ENCODE measurements around the gene EPHA7. TPM values are rescaled to one million over a fixed set of nuclear protein-coding genes. Genes with fewer than 3 reads are reported as not detected.

EPHA7 gene
- total RNA-seq (2022; extraction: Qiagen RNA extraction) = 0.09 to 0.11 TPM (median 0.09 TPM) in 5 replicates

GRCh38 chr6:93419304-93420162, at the start of gene EPHA7:
Gene EPHA7, minus strand, starts transcription at chr6:93419559. Its CDS starts 218 bp downstream, at chr6:93419341.

